Body of pancreas (tissue), 4 donors: ENCODE measurements around the gene NUDCD2.

Experiments used
- POLR2A ChIP-seq, 3 donors: fragments of 450-650 bp; IDR thresholded peaks; one replicate each; pipeline ENCODE4 v1.6.1; 2016; ENCODE audit warnings: antibody characterized with exemption in 3 of 3, mild to moderate bottlenecking in 2 of 3
- TF ChIP-seq, protein P1 (sequence below), 7 experiments: fragments of 450-650 bp in 4 of 7; fragments of 200-600 bp in 3 of 7; sonication (generic) in 3 of 7; IDR thresholded peaks; one replicate each; pipeline ENCODE4 v1.5.1; 2016 to 2019; ENCODE audit warnings: antibody characterized with exemption in 7 of 7

DNA sequence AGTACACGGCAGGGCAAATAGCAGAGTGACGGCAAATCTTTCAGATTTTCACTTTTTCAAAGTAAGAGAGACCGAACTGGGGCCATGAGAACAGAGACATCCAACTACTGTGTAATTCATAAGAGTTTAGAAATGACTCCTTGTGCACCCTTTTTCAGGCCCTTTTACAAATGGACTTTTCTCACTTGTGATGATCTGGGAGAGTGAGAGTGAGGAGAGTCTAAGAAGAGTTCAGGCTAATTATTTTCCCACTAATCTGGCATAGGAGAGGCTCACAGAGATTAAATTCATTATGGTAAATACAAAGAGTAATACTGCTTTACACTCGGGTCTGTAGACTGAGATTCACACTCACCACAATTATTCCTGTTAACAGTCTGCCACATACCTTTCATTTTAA is 23.4 kb downstream of the NUDCD2 start:
- TF ChIP-seq, protein P1, sequence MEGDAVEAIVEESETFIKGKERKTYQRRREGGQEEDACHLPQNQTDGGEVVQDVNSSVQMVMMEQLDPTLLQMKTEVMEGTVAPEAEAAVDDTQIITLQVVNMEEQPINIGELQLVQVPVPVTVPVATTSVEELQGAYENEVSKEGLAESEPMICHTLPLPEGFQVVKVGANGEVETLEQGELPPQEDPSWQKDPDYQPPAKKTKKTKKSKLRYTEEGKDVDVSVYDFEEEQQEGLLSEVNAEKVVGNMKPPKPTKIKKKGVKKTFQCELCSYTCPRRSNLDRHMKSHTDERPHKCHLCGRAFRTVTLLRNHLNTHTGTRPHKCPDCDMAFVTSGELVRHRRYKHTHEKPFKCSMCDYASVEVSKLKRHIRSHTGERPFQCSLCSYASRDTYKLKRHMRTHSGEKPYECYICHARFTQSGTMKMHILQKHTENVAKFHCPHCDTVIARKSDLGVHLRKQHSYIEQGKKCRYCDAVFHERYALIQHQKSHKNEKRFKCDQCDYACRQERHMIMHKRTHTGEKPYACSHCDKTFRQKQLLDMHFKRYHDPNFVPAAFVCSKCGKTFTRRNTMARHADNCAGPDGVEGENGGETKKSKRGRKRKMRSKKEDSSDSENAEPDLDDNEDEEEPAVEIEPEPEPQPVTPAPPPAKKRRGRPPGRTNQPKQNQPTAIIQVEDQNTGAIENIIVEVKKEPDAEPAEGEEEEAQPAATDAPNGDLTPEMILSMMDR (IDR thresholded peaks at IDR 0.05) = no peak
- no peak for TF ChIP-seq POLR2A (IDR thresholded peaks at IDR 0.05)
